ENCODE measurements around the gene RAPGEF5.

- TF ChIP-seq POLR2A (IDR thresholded peaks at IDR 0.05): no peak
- no peak for TF ChIP-seq CTCF (IDR thresholded peaks at IDR 0.05)
Observed at GRCh38 chr7:22395222-22395621, 38.3 kb upstream of the RAPGEF5 start.
